K562 (cell line): ENCODE results near the gene POLR3GL. TPM values are rescaled to one million over a fixed set of nuclear protein-coding genes. Genes with fewer than 3 reads are reported as not detected.

ENCODE experiments used
- BDP1 ChIP-seq: IDR thresholded peaks from 3 replicates; pipeline ENCODE4 v1.6.1; 2011; ENCODE audit not compliant: insufficient read length, insufficient read depth
- ERF ChIP-seq: fragments of 450-650 bp; formaldehyde crosslinking; IDR thresholded peaks from 2 replicates; pipeline ENCODE4 v1.4.0; 2020; ENCODE audit warnings: mild to moderate bottlenecking, mixed read lengths
- FOXA1 ChIP-seq: fragments of 450-650 bp; IDR thresholded peaks from 2 replicates; pipeline ENCODE4 v1.6.1; 2016; ENCODE audit warnings: mild to moderate bottlenecking, borderline replicate concordance
- FOXJ2 ChIP-seq: fragments of 200-800 bp; sonication (Bioruptor generic); IDR thresholded peaks from 2 replicates; pipeline ENCODE4 v1.6.1; 2016; ENCODE audit warnings: missing genetic modification characterization, missing compliant biosample characterization
- GATAD2A ChIP-seq: fragments of 450-650 bp; IDR thresholded peaks from 2 replicates; pipeline ENCODE4 v1.6.1; 2017
- GATAD2B ChIP-seq: fragments of 450-650 bp; IDR thresholded peaks from 2 replicates; pipeline ENCODE4 v1.6.1; 2017; ENCODE audit warnings: mild to moderate bottlenecking, borderline replicate concordance
- HLTF ChIP-seq: fragments of 450-650 bp; IDR thresholded peaks from 2 replicates; pipeline ENCODE4 v1.6.1; 2016
- HMGN3 ChIP-seq: IDR thresholded peaks from 2 replicates; pipeline ENCODE4 v1.6.1; 2011; ENCODE audit warnings: borderline replicate concordance, low read depth, mild to moderate bottlenecking, mixed read lengths, low read length; ENCODE audit not compliant: insufficient read length; ENCODE audit errors: extremely low read depth
- HNRNPK ChIP-seq: fragments of 200-400 bp; formaldehyde crosslinking; IDR thresholded peaks from one replicate; pipeline ENCODE4 v1.6.1; 2018; ENCODE audit warnings: mild to moderate bottlenecking, low read depth, low read length; ENCODE audit not compliant: poor library complexity, severe bottlenecking
- KAT8 ChIP-seq: fragments of 450-650 bp; IDR thresholded peaks from 2 replicates; pipeline ENCODE4 v1.6.1; 2016; ENCODE audit warnings: low read depth, mild to moderate bottlenecking
- KLF16 ChIP-seq: IDR thresholded peaks from 2 replicates; pipeline ENCODE4 v1.6.1; 2016; ENCODE audit warnings: antibody characterized with exemption
- MBD1 ChIP-seq: fragments of 250-450 bp; sonication (Bioruptor Pico); IDR thresholded peaks from 2 replicates; pipeline ENCODE4 v1.8.0; 2022; ENCODE audit warnings: inconsistent platforms
- RBM22 ChIP-seq: fragments of 200-400 bp; formaldehyde crosslinking; IDR thresholded peaks from 2 replicates; pipeline ENCODE4 v1.6.1; 2018; ENCODE audit warnings: low read length, low read depth; ENCODE audit not compliant: poor library complexity, severe bottlenecking
- SFPQ ChIP-seq: fragments of 200-400 bp; formaldehyde crosslinking; IDR thresholded peaks from 2 replicates; pipeline ENCODE4 v1.6.1; 2017; ENCODE audit warnings: mild to moderate bottlenecking, low read depth, low read length, moderate library complexity
- SIX5 ChIP-seq, 2 experiments: IDR thresholded peaks; 2 replicates each; pipeline ENCODE4 v1.6.1; 2011; ENCODE audit warnings: low read length in 2 of 2, borderline replicate concordance in 1 of 2, low read depth in 1 of 2, mild to moderate bottlenecking in 1 of 2, moderate library complexity in 1 of 2; ENCODE audit not compliant: insufficient read depth in 1 of 2
- TARDBP ChIP-seq: fragments of 450-650 bp; IDR thresholded peaks from 2 replicates; pipeline ENCODE4 v1.6.1; 2016
- TCF15 ChIP-seq: fragments of 250-450 bp; sonication (Bioruptor Pico); IDR thresholded peaks from 2 replicates; pipeline ENCODE4 v1.8.0; 2022; ENCODE audit warnings: moderate library complexity, mild to moderate bottlenecking, inconsistent platforms
- ZNF174 ChIP-seq: fragments of 250-450 bp; sonication (Bioruptor Pico); IDR thresholded peaks from 2 replicates; pipeline ENCODE4 v1.4.0; 2020; ENCODE audit warnings: mild to moderate bottlenecking
- ZNF212 ChIP-seq: fragments of 450-650 bp; formaldehyde crosslinking; IDR thresholded peaks from 2 replicates; pipeline ENCODE4 v1.4.0; 2020; ENCODE audit warnings: mild to moderate bottlenecking
- ZNF354B ChIP-seq: fragments of 250-450 bp; sonication (Bioruptor Pico); IDR thresholded peaks from 2 replicates; pipeline ENCODE4 v1.4.0; 2020
- ZNF395 ChIP-seq: fragments of 200-800 bp; sonication (Bioruptor generic); IDR thresholded peaks from 2 replicates; pipeline ENCODE4 v1.6.1; 2017; ENCODE audit warnings: missing genetic modification characterization, missing compliant biosample characterization
- ZNF436 ChIP-seq: fragments of 250-450, 450-650 bp; sonication (Bioruptor Pico); formaldehyde crosslinking; IDR thresholded peaks from 2 replicates; pipeline ENCODE4 v1.7.0; 2020; ENCODE audit warnings: mild to moderate bottlenecking
- ZNF778 ChIP-seq: fragments of 450-650 bp; formaldehyde crosslinking; IDR thresholded peaks from 2 replicates; pipeline ENCODE4 v1.4.0; 2020; ENCODE audit warnings: mild to moderate bottlenecking, moderate library complexity
- polyA plus RNA-seq, 8 experiments: library from polyadenylated mRNA; depleted of rRNA in 4 of 8; stranded (reverse) in 5 of 8; unstranded in 3 of 8; fragments of >200 nt; fragmentation: Nextera tagmentation in 2 of 8; fragmentation: Illumina TruSeq in 1 of 8; extraction: Ambion mirVana in 2 of 8; extraction: Trizol in 1 of 8; gene quantifications; 2 replicates each; pipeline versions ENCODE4 v1.2.1 to v1.2.3, GENCODE V29; 2011 to 2014; ENCODE audit warnings: inconsistent platforms in 1 of 8, missing spikeins in 1 of 8
- total RNA-seq, 7 experiments: library from RNA; depleted of rRNA in 6 of 7; stranded (reverse); fragments of >200 nt in 6 of 7; fragmentation: Illumina TruSeq in 2 of 7; extraction: Trizol in 2 of 7; gene quantifications; 2 replicates each; pipeline versions ENCODE4 v1.2.1 to v1.2.3, GENCODE V29; 2011 to 2021; ENCODE audit warnings: low replicate concordance in 1 of 7
- TF ChIP-seq, protein P1 (sequence below): IDR thresholded peaks from 2 replicates; pipeline ENCODE4 v1.6.1; 2012; ENCODE audit warnings: low read depth, low read length, improper control_type of control experiment, borderline replicate concordance

Gene POLR3GL
- total and polyA plus RNA-seq, 9 of the 15 experiments (the other 6 are each of a cell fraction or from before 2014, with no cell fraction given): 14.6 to 48.4 (median 38.2) TPM

- TF ChIP-seq FOXA1 (no peak), SIX5 (IDR thresholded peaks at IDR 0.05; ENCODE audit: borderline replicate concordance in 1 of 2, insufficient read depth in 1 of 2, low read depth in 1 of 2, low read length in 2 of 2) (no peak), HLTF (no peak), ZNF436 (CRISPR knock-in tag) (no peak), FOXJ2 (tag) (no peak), SFPQ (no peak), GATAD2A (no peak), ZNF778 (no peak), KLF16 (no peak), HNRNPK (no peak), GATAD2B (no peak), ZNF354B (no peak), KAT8 (no peak), ZNF395 (CRISPR knock-in tag) (0 out of 2 replicates have a peak, but pooled peaks have one; percentile 6), MBD1 (no peak), ZNF212 (no peak), HMGN3 (no peak), TARDBP (no peak), TCF15 (CRISPR knock-in tag) (no peak), ERF (CRISPR knock-in tag) (0 out of 2 replicates have a peak, but pooled peaks have one; percentile 11), BDP1 (no peak), ZNF174 (CRISPR knock-in tag) (no peak), RBM22 (no peak)
- TF ChIP-seq, protein P1, sequence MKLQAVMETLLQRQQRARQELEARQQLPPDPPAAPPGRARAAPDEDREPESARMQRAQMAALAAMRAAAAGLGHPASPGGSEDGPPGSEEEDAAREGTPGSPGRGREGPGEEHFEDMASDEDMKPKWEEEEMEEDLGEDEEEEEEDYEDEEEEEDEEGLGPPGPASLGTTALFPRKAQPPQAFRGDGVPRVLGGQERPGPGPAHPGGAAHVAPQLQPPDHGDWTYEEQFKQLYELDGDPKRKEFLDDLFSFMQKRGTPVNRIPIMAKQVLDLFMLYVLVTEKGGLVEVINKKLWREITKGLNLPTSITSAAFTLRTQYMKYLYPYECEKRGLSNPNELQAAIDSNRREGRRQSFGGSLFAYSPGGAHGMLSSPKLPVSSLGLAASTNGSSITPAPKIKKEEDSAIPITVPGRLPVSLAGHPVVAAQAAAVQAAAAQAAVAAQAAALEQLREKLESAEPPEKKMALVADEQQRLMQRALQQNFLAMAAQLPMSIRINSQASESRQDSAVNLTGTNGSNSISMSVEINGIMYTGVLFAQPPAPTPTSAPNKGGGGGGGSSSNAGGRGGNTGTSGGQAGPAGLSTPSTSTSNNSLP: no peak
Observed at GRCh38 chr1:145992502-145992936, 28.0 kb downstream of the POLR3GL start (continued).
